GM10248 (cell line): ENCODE data around the gene FAM221A.
"Not testable (repeated sequence)": the region's sequence is repeated elsewhere in the genome, so short reads cannot be mapped to it uniquely, and the experiment has no call there.

ENCODE experiments used
- CTCF ChIA-PET: fragments of 300-600 bp; sonication (Branson Sonifier 250); formaldehyde crosslinking; extraction: SDS; loops from one replicate; lab custom pipeline; 2021; ENCODE audit warnings: antibody characterized with exemption; lab: Yijun Ruan, JAX
- POLR2A ChIA-PET: fragments of 350-650 bp; sonication (Branson Sonifier 250); formaldehyde crosslinking; extraction: SDS; loops from one replicate; lab custom pipeline; 2020; ENCODE audit warnings: antibody characterized with exemption; lab: Yijun Ruan, JAX
- DNase-seq: peaks from one replicate; pipeline ENCODE4 v3.0.0; 2012; ENCODE audit errors: extremely low spot score
- CTCF ChIP-seq: IDR thresholded peaks from 2 replicates; pipeline ENCODE4 v1.5.1; 2012; ENCODE audit warnings: mild to moderate bottlenecking, low read depth; ENCODE audit errors: extremely low read depth, missing control alignments, control extremely low read depth

FAM221A gene

DNA sequence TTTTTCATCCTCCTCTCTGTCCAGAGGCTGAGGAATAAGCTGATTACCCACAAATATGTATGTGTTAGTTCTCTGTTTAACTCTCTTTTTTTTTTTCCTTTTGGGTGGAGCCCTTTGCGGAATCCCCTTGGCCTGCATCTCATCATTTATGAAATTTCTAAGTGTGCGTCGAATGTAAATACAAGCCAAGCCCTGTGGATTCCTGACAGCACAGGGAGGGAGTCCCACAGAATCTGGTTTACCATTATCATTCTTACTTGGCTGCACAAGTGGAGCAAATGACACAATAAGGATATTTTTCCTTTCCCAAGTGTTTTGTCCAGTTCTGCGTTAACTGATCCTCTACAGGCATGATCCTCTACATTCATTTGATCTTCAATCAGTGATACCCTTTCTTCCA lies 41.5 kb downstream of the FAM221A start:
- no peak for TF ChIP-seq CTCF
- no peak for DNase-seq
- POLR2A ChIA-PET = no interaction called here
- CTCF ChIA-PET = interaction anchor here (0.7 to 1.8 kb wide), 5 partner anchors 10 to 448 kb away, joined by 3 to 4 read pairs (median 3); no protein-coding TSS in a partner anchor

GRCh38 chr7:23722587-23723216 lies 42.7 kb downstream of the FAM221A start:
- POLR2A ChIA-PET, DNase-seq: not testable (repeated sequence)
- CTCF ChIA-PET = interaction anchor here (1.2 kb wide), 1 partner anchor 152 kb away, joined by 3 read pairs; no protein-coding TSS in a partner anchor

DNA sequence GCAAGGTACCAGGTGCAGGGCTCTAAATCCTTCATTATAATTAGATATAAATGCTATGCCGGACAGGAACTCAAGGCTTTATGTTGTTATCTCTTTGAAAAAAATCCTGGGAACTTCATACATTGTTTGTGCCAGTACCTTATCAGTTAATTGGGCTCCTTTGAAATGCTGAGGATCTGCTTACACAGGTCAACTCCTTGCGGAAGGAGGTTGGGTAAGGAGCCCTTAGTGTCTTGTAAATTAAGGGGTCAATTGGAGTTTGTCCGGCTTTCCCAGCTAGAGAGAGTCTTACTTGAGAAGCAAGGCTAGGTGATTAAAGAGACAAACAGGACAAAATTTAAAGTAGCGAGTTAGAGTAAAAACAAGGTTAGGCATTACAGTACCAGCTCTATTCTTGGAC lies 44.1 kb downstream of the FAM221A start:
- DNase-seq, POLR2A ChIA-PET: not testable (repeated sequence)
- CTCF ChIA-PET = interaction anchor here (1.2 to 1.4 kb wide), 2 partner anchors 10 to 18 kb away, joined by 3 read pairs; no protein-coding TSS in a partner anchor

DNA sequence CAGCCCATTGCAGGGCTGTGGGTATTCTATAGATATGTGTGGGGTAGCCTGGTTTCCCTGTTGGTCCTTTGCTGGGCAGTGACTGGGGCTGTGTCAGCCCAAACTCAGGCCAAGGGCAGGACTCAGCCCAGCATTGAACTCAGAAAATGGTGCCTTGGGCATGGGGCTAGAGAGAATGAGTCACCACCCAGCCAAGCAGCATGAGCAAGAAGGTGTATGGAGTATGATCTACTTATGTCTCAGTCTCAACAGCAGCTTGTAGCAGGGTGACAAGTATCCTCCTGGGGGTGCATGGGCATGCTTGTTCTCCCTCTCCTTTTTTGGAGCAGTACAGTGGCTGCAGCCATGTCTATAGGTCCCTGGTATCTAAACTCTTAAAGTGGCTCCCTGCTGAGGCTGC lies 62.1 kb downstream of the FAM221A start:
- POLR2A ChIA-PET = no interaction called here
- no peak for TF ChIP-seq CTCF
- CTCF ChIA-PET = interaction anchor here (1.2 to 2.3 kb wide), 3 partner anchors 9 to 33 kb away, joined by 3 to 7 read pairs (median 3); no protein-coding TSS in a partner anchor
- DNase-seq = no peak

DNA sequence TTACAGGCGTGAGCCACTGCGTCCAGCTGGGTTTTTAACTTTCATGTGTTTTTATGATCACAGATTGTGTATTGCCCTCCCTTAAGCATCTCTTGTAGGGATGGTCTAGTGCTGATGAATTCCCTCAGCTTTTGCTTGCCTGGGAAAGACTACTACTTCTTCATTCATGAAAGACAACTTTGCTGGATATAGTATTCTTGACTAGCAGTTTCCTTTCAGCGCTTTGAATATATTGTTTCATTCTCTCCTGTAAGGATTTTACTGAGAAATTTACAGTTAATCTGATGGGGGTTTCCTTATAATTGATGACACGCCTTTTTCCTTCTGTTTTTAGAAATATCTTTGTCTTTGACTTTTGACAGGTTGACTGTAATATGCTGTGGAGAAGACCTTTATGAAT lies 63.2 kb downstream of the FAM221A start:
- CTCF ChIA-PET = no interaction called here
- no peak for TF ChIP-seq CTCF
- POLR2A ChIA-PET = no interaction called here
- no peak for DNase-seq

GRCh38 chr7:23746629-23747028 lies 66.6 kb downstream of the FAM221A start:
- no peak for TF ChIP-seq CTCF
- ChIA-PET CTCF (no interaction called here), POLR2A (no interaction called here)
- no peak for DNase-seq

- CTCF ChIA-PET = interaction anchor here (1.5 to 1.6 kb wide), 2 partner anchors 10 to 54 kb away, joined by 3 to 7 read pairs; no protein-coding TSS in a partner anchor
- POLR2A ChIA-PET = no interaction called here
- no peak for DNase-seq
- no peak for TF ChIP-seq CTCF
Observed at GRCh38 chr7:23751852-23752251, 71.9 kb downstream of the FAM221A start.
